ENCODE data around the gene FMN2.

DNA sequence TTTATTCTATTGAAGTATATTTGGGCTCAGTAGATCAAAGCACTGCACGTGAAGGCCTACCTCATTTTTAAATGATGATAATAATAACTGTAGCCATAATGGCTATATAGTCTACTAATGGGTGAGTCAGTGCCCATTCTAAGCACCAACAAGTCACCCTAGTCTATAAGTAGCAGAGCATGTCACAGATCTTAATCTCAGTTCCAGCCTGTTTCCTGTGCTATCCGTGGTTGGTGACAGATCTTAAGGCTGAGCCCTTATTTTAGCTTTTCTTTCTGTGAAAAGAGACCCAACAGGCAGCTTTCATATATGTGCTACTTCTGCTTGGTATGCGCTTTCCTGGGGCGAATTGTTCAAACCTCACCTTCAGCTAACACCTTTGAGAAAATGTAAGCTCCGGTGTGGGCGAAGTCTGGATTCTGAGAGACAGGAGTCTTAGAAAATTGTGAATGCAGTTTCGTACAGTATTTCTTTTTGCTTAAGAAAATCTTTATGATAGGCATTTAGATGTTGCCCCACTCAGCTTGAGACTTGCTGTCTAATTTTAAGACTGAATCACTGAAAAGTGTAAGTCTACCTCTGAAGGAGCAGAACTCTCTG is 59.6 kb downstream of the FMN2 start:
- TF ChIP-seq, protein P1, sequence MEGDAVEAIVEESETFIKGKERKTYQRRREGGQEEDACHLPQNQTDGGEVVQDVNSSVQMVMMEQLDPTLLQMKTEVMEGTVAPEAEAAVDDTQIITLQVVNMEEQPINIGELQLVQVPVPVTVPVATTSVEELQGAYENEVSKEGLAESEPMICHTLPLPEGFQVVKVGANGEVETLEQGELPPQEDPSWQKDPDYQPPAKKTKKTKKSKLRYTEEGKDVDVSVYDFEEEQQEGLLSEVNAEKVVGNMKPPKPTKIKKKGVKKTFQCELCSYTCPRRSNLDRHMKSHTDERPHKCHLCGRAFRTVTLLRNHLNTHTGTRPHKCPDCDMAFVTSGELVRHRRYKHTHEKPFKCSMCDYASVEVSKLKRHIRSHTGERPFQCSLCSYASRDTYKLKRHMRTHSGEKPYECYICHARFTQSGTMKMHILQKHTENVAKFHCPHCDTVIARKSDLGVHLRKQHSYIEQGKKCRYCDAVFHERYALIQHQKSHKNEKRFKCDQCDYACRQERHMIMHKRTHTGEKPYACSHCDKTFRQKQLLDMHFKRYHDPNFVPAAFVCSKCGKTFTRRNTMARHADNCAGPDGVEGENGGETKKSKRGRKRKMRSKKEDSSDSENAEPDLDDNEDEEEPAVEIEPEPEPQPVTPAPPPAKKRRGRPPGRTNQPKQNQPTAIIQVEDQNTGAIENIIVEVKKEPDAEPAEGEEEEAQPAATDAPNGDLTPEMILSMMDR (conservative IDR thresholded peaks at IDR 0.05) = no peak
- no peak for TF ChIP-seq ZFX (IDR thresholded peaks at IDR 0.05)
